ENCODE measurements around the gene RASL11A. TPM values are rescaled to one million over a fixed set of nuclear protein-coding genes. Genes with fewer than 3 reads are reported as not detected.

The RASL11A gene
- total and polyA plus RNA-seq, 10 donors: 6.7 to 37.9 (median 14.7) TPM

DNA sequence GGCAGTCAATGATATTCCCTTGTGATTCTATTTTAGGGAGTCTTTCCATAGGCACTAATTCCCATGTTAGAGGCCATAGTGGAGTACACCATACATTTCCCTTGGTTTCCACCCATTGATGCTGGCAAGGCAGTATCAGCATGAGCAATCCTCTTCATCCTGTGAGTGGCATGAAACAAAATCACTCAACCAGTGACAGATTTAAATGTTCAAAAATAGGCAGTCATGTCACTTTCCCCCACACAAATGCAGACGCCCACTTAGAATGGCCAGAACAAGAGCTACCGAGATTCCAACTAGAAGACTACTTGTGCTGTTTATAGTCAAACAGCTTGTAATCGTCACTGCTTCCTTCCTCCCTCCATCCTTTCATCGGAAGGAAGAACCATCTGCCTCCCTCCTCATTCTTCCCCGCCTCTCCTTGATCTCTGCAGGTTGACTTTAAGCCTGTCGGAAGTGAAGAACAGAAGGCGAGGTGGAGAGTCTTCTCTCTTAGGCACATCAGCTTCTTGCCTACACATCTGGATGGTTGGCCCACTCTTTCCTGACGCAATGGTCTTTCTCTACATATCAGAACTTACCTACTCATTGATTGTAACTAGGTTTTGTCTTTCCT lies 22.6 kb downstream of the RASL11A start:
- Histone ChIP-seq H3K27me3 (replicated peaks in 1 of 7) (no peaks in the 10 kb centered on the region), H3K9me3 (no peaks in the 10 kb centered on the region), H3K36me3 (no peaks in the 10 kb centered on the region), H3K27ac (peak overlapping the region in 5 of 8 donors; percentile 23 to 70 (median 54)), H3K4me3 (no peak overlapping the region), H3K4me1 (peaks cover 0 to 8% (median 4%) of the 10 kb centered on the region in 6 donors)
- DNase-seq: no peak
- 46 to 61% (median 49%) methylated on average over 8 of the region's 8 CpGs for WGBS, 5 donors
- no peak for TF ChIP-seq POLR2A (IDR thresholded peaks at IDR 0.05)
- TF ChIP-seq, protein P1, sequence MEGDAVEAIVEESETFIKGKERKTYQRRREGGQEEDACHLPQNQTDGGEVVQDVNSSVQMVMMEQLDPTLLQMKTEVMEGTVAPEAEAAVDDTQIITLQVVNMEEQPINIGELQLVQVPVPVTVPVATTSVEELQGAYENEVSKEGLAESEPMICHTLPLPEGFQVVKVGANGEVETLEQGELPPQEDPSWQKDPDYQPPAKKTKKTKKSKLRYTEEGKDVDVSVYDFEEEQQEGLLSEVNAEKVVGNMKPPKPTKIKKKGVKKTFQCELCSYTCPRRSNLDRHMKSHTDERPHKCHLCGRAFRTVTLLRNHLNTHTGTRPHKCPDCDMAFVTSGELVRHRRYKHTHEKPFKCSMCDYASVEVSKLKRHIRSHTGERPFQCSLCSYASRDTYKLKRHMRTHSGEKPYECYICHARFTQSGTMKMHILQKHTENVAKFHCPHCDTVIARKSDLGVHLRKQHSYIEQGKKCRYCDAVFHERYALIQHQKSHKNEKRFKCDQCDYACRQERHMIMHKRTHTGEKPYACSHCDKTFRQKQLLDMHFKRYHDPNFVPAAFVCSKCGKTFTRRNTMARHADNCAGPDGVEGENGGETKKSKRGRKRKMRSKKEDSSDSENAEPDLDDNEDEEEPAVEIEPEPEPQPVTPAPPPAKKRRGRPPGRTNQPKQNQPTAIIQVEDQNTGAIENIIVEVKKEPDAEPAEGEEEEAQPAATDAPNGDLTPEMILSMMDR (IDR thresholded peaks at IDR 0.05 in 8 of 11, conservative IDR thresholded peaks at IDR 0.05 in 3 of 11): no peak
- no peak for TF ChIP-seq POLR2AphosphoS5 (IDR thresholded peaks at IDR 0.05)
- intact Hi-C loops (cut with DNase I; ENCODE audit: low total_unique reads): no loop called here

DNA sequence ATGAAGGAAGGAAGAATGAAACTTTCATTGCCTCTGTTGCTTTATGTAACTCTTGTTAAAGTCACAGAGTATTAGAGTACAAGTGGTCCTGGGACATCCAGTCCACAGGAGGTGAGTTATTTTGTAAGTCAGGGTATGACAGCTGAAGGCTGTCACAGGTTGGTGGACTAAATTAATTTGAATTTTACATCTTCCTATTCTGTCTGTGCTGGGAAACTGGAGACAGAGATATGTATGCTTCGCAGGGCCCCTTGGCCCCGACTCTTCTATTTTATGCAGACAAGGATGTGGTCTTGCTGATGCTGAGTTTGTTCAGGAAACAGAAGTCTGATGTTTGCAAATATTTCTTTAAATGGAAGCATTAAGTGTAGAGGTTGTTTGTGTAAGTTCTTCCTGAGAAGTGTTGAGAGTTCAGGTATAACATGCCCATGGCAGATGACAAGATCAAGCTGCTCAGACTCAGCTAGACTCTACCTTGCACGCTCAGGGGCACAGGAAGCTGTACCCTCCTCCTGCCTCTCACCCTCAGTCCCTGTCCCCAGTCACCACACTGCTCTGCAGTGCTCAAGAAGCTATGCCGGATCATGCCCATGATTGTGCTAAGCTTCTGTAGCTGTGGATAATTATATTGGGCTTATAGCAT lies 23.4 kb downstream of the RASL11A start:
- Histone ChIP-seq H3K4me3 (no peak overlapping the region), H3K9me3 (no peaks in the 10 kb centered on the region), H3K36me3 (no peaks in the 10 kb centered on the region), H3K4me1 (peaks cover 0 to 8% (median 4%) of the 10 kb centered on the region in 6 donors), H3K27ac (peak overlapping the region in 4 of 8 donors; percentile 39 to 70 (median 59)), H3K27me3 (replicated peaks in 1 of 7) (peaks cover 0 to 3% (median 0%) of the 10 kb centered on the region in 7 donors)
- TF ChIP-seq, protein P1 (IDR thresholded peaks at IDR 0.05 in 8 of 11, conservative IDR thresholded peaks at IDR 0.05 in 3 of 11): no peak
- TF ChIP-seq POLR2AphosphoS5 (IDR thresholded peaks at IDR 0.05) (no peak), POLR2A (IDR thresholded peaks at IDR 0.05) (no peak)
- intact Hi-C loops (cut with DNase I; ENCODE audit: low total_unique reads): no loop called here
- 17 to 32% (median 27%) methylated on average over 4 of the region's 4 CpGs for WGBS, 5 donors
- no peak for DNase-seq

DNA sequence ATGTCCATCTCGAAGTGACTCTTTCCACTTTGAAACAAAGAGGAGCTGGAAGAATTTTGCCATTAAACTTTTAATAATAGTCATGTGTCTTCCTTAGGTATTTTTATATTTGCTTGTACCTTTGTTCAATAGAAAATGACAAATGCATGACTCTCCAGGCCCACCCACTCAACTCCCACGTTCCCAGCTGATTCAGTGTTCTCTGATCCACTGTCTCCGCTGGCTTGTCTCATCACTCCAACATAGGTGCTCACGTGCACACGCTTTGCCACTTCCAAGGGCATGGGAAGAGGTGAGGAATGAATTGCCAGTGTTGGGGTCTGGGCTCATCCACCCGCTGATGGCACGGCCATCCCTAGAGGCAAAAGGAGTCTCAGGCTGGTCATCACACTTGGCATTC lies 24.5 kb downstream of the RASL11A start:
- DNase-seq: no peak
- intact Hi-C loops (cut with DNase I; ENCODE audit: low total_unique reads): no loop called here
- TF ChIP-seq POLR2AphosphoS5 (IDR thresholded peaks at IDR 0.05): no peak
- TF ChIP-seq, protein P1 (IDR thresholded peaks at IDR 0.05 in 8 of 11, conservative IDR thresholded peaks at IDR 0.05 in 3 of 11): no peak
- no peak for TF ChIP-seq POLR2A (IDR thresholded peaks at IDR 0.05)
- peaks cover 0 to 8% (median 4%) of the 10 kb centered on the region in 6 donors for H3K4me1 ChIP-seq
- no peak overlapping the region for H3K4me3 ChIP-seq
- 86 to 91% (median 89%) methylated on average over 7 of the region's 7 CpGs for WGBS, 5 donors
- no peaks in the 10 kb centered on the region for H3K36me3 ChIP-seq
- peaks cover 0 to 5% (median 0%) of the 10 kb centered on the region in 7 donors for H3K27me3 ChIP-seq (replicated peaks in 1 of 7)
- H3K9me3 ChIP-seq: no peaks in the 10 kb centered on the region
- no peak overlapping the region for H3K27ac ChIP-seq

DNA sequence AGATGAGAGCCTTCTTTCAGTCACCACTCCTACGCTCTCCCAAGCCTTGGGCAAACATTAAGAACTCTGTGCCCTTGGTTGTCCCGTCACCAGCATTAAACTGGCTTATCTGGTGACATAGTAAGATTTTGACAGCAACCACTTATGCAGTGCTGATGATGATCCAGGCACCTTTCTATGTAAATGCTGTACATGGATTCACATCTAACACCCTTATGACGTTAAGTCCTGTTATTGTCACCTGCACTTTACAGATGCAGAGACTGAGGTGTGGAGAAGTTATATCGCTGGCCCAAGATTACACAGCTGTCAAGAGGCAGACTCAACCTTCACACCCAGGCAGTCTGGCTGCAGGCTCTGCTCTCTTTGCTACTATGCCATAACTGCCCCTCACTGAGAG lies 25.0 kb downstream of the RASL11A start:
- WGBS, 5 donors: 88 to 95% (median 91%) methylated on average over 4 of the region's 4 CpGs
- TF ChIP-seq POLR2AphosphoS5 (IDR thresholded peaks at IDR 0.05) (no peak), POLR2A (IDR thresholded peaks at IDR 0.05) (no peak)
- TF ChIP-seq, protein P1 (IDR thresholded peaks at IDR 0.05 in 8 of 11, conservative IDR thresholded peaks at IDR 0.05 in 3 of 11): no peak
- Histone ChIP-seq H3K36me3 (no peaks in the 10 kb centered on the region), H3K9me3 (no peaks in the 10 kb centered on the region), H3K27me3 (replicated peaks in 1 of 7) (peaks cover 0 to 5% (median 0%) of the 10 kb centered on the region in 7 donors), H3K27ac (no peak overlapping the region), H3K4me3 (no peak overlapping the region), H3K4me1 (peaks cover 0 to 8% (median 4%) of the 10 kb centered on the region in 6 donors)
- no peak for DNase-seq
- intact Hi-C loops (cut with DNase I; ENCODE audit: low total_unique reads): no loop called here

Measured in spleen (tissue), 11 donors.